ENCODE measurements around the gene ZP3. TPM values are rescaled to one million over a fixed set of nuclear protein-coding genes. Genes with fewer than 3 reads are reported as not detected.
"Not testable (repeated sequence)": the region's sequence is repeated elsewhere in the genome, so short reads cannot be mapped to it uniquely, and the experiment has no call there.

The ZP3 gene
- polyA plus RNA-seq (2013, experiment 1 of 2; ENCODE audit: insufficient read length), result 1.2 TPM
- 2.2 TPM for polyA plus RNA-seq (2013, experiment 2 of 2; ENCODE audit: insufficient read length)

DNA sequence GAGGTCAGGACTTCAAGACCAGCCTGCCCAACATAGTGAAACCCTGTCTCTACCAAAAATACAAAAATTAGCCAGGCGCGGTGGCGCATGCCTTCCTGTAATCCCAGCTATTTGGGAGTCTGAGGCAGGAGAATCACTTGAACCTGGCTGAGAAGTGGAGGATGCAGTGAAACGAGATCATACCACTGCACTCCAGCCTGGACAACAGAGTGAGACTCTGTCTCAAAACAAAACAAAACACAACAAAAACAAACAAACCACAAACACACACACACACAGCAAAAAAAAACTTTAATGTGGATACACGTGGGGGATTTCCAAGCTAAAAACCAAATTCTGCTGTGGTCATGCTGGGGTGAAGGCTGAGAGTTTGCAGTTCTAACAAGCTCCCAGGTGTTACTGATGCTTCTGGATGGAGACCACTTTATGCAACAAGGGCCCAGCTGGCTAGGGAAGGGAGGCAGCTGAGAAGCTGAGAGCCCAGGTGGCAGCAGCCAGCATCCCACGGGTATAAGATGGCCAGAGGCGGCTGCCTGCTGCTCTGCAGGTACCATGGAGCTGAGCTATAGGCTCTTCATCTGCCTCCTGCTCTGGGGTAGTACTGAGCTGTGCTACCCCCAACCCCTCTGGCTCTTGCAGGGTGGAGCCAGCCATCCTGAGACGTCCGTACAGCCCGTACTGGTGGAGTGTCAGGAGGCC, at the start of gene ZP3:
Gene ZP3, plus strand, starts transcription at position 538 of the 699 bp plus-strand sequence. Its CDS starts 15 bp downstream, at position 553.
- no peak for DNase-seq

DNA sequence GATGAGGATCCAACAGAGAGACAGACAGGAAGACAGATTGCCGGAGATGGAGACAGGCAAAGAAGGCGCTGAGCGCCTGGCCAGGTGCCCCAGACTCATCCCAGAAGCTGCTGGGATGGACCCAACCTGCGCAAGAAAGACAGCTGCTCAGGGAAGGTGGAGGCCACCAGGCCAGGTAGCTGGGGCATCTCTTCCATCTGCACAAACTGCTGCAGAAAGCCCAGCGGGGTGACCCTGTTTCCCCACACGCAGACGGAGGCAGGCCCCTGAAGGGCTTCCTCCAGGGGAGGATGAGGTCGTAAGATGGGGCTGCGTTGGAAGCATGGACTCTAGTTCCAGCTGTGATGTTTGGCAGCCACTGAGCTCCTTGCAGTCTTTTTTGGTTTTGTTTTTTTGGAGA, 49.5 kb upstream of the ZP3 start:
- no peak for DNase-seq

GRCh38 chr7:76377186-76377918, 47.4 kb upstream of the ZP3 start:
- DNase-seq, result peak; percentile 77

DNA sequence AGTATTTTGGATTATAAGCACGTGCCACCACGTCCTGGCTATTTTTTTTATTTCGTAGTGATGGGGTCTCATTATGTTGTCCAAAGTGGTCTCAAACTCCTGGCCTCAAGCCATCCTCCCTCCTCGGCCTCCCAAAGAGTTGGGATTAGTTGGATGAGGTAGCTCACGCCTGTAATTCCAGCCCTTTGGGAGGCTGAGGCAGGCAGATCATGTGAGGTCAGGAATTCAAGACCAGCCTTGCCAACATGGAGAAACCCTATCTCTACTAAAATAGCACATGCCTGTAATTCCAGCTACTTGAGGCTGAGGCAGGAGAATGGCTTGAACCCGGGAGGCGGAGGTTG, 44.2 kb upstream of the ZP3 start:
- peak; percentile 46 for DNase-seq

DNA sequence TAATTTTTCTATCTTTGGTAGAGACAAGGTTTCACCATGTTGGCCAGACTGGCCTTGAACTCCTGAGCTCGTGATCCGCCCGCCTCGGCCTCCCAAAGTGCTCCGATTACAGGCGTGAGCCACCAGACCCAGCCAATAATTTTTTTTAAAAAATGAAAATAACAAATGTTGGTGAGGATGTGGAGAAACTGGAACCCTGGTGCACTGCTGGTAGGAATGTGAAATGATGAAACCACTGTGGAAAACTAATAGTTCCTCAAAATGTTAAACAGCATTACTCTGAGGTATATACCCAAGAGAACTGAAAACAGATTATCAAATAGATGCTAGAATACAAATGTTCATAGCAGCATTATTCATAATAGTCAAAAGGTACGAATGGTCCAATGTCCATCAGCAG, 42.9 kb upstream of the ZP3 start:
- DNase-seq, result no peak

DNA sequence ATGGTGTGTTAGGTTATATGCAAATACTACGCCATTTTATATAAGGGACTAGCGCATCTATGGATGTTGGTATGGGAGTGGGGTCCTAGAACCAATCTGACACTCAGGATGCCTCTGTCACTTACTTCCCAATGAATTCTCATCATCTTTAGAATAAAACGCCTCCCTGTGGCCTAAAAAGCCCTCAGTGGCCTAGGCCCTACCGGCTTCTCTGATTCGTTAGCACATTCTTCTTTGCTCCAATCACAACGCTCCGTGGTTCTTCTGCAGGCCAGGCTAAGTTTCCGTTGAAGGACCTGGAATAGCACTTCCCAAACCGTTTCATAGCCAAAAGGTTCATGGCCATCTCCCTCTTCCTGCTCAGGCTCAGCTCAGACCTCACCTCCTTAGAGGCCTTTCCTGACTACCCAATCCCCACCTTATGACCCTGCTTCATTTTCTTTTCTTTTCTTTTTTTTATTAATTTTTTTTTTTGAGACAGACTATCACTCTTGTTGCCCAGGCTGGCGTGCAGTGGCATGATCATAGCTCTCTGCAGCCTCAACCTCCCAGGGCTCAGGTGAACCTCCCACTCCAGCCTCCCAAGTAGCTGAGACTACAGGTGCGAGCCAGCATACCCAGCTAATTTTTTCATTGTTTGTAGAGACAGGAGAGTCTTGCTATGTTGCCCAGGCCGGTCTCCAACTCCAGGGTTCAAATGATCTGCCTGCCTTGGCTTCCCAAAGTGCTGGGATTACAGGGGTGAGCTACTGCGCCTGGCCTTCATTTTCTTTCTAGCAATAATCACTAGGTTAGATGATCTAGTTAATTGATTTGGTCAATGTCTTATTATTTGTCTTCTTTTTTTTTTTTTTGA, 41.4 kb upstream of the ZP3 start:
- peak; percentile 46 for DNase-seq

DNA sequence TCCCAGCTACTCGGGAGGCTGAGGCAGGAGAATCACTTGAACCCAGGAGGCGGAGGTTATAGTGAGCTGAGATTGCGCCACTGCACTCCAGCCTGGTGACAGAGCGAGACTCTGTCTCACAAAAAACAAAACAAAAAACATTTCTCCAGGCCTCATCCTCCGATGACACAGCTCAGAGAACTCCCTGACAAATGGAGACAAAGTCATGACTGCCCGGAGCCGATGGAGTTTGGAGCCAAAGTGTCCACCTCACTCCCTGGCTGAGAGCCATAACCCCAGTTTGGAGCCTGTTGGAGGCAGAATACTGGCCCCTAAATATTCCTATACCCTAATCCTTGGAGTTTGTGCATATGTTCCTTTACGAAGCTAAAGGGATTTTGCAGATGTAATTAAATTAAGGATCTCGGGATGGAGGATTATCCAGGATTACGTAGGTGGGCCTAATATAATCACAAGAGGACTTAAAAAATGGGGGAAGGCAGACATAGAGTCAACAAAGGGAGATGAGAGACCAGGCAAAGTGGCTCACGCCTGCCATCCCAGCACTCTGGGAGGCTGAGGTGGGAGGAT, 38.0 kb upstream of the ZP3 start:
- peak; percentile 37 for DNase-seq

DNA sequence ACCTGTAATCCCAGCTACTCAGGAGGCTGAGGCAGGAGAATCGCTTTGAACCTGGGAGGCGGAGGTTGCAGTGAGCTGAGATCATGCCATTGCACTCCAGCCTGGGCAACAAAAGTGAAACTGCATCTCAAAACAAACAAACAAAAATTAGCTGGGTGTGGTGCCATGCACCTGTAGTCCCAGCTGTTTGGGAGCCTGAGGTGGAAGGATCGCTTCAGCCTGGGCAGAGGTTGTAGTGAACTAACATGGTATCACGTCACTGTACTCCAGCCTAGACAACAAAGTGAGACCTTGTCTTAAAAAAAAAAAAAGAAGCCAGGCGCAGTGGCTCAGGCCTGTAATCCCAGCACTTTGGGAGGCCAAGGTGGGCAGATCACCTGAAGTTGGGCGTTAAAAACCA, 37.0 kb upstream of the ZP3 start:
- not testable (repeated sequence) for DNase-seq

DNA sequence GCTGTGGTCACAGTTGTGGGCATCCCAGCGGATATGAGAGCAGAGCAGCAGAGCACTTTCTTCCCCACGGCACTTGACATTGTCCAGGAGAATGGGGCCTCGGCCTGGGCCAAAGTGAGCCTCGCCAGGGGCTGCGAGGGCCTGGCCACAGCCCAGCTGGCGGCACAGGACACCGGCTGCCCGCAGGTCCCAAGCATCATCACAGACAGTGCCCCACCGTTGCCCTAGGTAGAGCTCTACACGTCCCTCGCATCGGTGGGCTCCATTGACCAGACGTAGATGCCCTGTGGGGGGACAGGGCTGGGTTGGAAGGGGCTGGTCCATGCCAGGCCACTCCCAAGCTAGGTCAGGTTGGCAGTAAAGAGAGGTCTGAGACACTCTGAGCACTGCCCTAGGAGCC, 34.7 kb upstream of the ZP3 start:
- no peak for DNase-seq

DNA sequence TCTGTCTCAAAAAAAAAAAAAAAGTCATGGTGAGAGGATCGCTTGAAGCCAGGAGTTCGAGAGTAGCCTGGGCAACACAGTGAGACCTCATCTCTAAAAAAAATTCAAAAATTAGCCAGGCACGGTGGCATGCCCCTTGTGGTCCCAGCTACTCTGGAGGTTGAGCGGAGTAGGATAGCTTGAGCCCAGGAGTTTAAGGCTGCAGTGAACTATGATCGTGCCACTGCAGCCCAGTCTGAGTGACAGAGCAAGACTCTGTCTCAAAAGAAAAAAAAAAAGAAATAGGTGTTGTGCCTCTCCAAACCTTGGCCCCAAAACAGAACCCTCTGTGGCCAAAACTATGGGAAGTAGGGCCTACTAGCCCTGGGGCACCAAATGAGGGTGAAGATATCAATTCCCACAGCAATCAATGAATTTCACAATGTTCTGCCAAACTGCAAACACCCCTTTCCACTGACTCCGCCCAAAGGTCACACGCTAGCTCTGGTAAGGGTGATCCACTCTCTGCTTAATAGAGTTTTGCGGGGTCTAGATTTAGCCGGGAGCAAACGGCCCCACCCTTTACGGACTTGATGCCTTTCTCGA, 32.1 kb upstream of the ZP3 start:
- DNase-seq, result no peak

GRCh38 chr7:76393116-76394031, 31.4 kb upstream of the ZP3 start:
- peak; percentile 85 for DNase-seq

DNA sequence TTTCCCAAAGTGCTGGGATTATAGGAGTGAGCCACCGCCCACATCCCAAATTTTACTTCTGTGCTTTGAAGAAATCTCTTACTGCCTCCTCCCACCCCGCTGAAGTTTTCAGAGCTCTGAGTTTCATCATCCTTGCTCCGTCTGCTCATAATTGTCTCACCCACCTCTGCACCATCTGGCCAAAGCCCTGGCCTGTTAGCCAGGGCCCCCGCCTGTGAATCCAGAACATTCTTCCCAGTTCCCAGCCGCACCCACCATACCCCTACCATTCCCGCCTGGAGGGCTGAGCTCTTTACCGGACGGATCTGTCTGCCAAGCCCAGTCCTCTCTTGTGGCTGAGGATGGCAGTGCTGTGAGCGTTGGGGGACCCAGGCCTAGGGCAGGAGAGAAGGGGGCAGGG, 29.8 kb upstream of the ZP3 start:
- no peak for DNase-seq

DNA sequence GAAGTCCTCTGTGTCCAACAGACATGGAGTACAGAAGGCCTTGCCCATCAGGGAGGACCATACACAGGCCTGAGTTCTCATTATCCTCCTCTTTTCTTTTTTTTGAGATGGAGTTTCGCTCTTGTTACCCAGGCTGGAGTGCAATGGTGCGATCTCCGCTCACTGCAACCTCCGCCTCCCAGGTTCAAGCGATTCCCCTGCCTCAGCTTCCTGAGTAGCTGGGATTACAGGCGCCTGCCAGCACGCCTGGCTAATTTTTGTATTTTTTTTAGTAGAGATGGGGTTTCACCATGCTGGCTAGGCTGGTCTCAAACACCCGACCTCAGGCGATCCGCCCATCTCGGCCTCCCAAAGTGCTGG, 29.2 kb upstream of the ZP3 start:
- DNase-seq, result not testable (repeated sequence)

- no peak for DNase-seq
These were observed 28.6 kb upstream of the ZP3 start for GRCh38 chr7:76395965-76396726.

GRCh38 chr7:76396864-76397263, 27.9 kb upstream of the ZP3 start:
- DNase-seq, result no peak

GRCh38 chr7:76397409-76398183, 27.2 kb upstream of the ZP3 start:
- DNase-seq, result peak; percentile 56

- DNase-seq, result no peak
These were observed 24.5 kb upstream of the ZP3 start for GRCh38 chr7:76400248-76400647.

DNA sequence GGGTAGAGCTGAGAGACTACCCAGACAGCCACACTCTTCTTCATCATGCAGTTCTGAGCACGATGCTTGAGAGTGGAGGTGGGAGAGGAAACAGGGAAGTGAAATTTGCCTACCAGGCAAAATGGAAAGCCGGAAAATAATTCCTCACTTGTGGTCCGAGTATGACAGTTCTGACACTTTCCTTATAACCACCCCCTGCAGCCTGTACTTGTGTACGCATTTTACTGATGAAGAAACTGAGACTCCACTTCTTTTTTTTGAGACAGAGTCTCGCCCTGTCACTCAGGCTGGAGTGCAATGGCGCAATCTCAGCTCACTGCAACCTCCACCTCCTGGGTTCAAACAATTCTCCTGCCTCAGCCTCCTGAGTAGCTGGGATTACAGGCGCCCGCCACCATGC, 21.7 kb upstream of the ZP3 start:
- DNase-seq, result not testable (repeated sequence)

DNA sequence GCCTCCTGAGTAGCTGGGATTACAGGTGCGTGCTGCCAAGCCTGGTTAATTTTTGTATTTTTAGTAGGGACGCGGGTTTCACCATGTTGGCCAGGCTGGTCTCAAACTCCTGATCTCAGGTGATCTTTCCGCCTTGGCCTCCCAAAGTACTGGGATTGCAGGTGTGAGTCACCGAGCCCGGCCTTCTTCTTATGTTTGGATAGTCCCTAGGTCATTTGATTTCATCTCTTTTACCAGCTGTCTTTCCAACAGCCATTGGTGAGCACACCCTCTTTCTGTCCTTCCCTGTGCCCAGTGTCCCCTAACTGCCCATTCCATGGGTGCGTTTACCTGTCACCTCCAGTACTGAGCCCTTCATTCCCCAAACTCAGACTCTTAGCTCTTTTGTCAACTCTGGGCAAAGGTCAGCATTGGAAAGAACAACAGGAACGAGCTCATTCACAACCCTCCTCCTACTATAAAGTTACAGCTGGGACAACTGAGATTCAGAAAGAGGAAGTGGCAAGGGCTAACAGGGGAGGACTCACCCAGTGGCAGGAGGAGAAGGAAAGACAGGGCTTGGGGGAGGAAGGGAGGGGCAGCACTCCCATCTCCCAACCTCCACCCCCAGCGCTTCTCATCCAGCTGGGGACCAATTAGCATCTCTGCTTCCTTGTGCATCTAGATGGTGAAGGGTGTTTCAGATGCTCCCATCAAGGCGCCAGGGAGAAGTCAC, 20.8 kb upstream of the ZP3 start:
- DNase-seq, result no peak

Data from fibroblast of skin of back (primary cell).